Measurements from ENCODE around the gene ZSWIM8.
A peak's percentile ranks its signal among the peaks of the same experiment; 100 is the strongest.

The ZSWIM8 gene

DNA sequence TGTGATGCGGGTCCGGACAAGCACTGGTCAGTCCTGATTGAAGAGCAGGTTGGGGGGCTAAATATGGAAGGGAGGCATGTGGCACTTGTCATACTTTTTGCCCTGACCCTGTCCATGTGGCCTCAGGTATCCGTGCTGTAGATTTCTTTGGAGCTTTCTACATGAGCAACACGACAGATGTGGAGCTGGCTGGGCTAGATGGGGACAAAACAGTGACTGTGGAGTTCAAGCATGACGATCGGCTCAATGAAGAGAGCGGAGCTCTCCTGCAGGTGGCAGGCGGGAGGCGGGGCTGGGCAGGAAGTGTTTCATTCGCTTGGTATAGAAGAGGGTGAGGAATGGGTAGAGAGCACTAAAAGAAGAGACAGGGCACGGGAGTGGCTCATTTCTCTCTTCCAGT lies 16.5 kb upstream of the ZSWIM8 start:
- TF ChIP-seq GATA3 (IDR thresholded peaks at IDR 0.05; ENCODE audit: low read depth, low read length), result no peak

DNA sequence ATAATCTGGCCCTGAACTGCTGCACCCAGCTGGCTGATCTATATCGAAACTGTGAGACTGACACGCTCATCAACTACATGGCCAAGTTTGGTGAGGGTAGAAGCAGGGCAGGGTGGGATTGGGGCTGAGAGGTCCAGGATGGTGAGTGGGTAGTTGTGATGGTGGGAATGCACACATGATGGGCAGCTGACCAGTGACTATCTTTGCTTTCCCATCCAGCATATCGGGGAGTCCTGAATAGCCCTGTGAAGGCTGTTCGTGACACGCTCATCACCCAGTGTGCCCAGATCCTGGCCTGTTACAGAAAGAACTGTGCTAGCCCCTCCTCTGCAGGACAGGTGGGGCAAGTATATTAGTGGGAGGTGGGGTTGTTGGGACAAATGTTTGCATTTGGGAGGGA lies 16.0 kb upstream of the ZSWIM8 start:
- TF ChIP-seq GATA3 (IDR thresholded peaks at IDR 0.05; ENCODE audit: low read depth, low read length) (no peak), GATA2 (IDR thresholded peaks at IDR 0.05; ENCODE audit: low read depth, low read length) (no peak)

DNA sequence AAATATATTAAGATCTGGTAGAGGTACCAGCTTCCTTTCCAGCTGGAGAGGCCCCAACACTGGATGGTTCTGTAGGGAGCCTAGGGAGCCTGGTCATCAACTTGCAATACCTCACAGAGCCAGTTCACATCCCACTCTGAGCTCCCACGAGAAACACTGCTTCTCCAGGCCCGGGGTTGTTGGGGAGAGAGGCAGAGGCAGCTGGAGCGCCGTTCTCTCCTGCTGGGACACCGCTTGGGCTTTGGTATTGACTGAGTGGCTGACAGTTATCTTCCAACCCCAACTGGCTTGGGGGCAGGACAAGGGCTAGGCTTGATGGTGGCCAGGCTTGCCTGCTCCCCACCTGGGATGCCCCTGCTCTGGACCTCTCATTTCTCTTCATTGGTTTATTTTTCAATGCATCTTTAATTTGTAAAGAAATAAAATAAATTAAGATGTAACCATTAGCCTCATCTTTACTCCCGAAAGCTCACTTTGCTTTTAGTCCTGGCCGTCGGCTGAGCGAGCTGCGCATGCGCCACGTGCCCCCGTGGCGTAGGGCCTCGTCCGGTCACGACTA lies 13.6 kb upstream of the ZSWIM8 start:
- TF ChIP-seq GATA3 (IDR thresholded peaks at IDR 0.05; ENCODE audit: low read depth, low read length) (no peak), GATA2 (IDR thresholded peaks at IDR 0.05; ENCODE audit: low read depth, low read length) (no peak)

DNA sequence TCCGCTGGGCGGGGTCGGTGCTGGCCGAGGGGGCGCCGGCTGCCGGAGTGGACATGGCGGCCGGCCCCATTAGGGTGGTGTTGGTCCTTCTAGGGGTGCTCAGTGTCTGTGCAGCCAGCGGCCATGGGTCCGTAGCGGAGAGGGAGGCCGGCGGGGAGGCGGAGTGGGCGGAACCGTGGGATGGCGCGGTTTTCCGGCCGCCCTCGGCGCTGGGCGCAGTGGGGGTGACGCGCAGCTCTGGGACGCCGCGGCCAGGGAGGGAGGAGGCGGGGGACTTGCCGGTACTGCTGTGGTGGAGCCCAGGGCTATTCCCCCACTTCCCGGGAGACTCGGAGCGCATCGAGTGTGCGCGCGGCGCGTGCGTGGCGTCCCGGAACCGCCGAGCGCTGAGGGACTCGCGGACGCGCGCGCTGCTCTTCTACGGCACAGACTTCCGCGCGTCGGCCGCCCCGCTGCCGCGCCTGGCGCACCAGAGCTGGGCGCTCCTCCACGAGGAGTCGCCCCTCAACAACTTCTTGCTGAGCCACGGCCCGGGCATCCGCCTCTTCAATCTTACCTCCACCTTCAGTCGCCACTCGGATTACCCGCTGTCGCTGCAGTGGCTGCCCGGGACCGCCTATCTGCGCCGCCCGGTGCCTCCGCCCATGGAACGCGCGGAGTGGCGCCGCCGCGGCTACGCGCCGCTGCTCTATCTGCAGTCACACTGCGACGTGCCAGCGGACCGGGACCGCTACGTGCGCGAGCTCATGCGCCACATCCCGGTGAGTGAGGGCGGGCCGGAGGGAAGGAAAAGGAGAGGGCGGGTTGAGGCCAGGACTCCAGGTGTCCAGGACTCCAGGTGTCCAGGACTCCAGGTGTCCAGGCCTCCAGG lies 12.9 kb upstream of the ZSWIM8 start:
- no peak for TF ChIP-seq GATA3 (IDR thresholded peaks at IDR 0.05; ENCODE audit: low read depth, low read length)
- peak; percentile 9; the same call in 1 of the 2 replicates for TF ChIP-seq GATA2 (IDR thresholded peaks at IDR 0.05; ENCODE audit: low read depth, low read length)

DNA sequence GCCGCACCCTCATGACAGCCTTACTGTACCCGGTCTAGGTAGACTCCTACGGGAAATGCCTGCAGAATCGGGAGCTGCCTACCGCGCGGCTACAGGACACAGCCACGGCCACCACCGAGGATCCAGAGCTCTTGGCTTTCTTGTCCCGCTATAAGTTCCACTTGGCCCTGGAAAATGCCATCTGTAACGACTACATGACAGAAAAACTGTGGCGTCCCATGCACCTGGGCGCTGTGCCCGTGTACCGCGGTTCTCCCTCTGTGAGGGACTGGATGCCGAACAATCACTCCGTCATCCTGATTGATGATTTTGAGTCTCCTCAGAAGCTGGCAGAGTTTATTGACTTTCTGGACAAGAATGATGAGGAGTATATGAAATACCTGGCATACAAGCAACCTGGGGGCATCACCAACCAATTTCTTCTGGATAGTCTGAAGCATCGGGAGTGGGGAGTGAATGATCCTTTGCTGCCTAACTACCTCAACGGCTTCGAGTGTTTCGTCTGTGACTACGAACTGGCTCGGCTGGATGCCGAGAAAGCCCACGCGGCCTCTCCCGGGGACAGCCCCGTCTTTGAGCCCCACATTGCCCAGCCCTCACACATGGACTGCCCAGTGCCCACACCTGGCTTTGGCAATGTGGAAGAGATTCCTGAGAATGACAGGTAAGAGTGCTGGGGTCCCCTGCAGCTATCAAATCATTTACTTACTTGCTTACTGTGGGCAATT lies 12.1 kb upstream of the ZSWIM8 start:
- TF ChIP-seq GATA2 (IDR thresholded peaks at IDR 0.05; ENCODE audit: low read depth, low read length) (no peak), GATA3 (IDR thresholded peaks at IDR 0.05; ENCODE audit: low read depth, low read length) (no peak)

DNA sequence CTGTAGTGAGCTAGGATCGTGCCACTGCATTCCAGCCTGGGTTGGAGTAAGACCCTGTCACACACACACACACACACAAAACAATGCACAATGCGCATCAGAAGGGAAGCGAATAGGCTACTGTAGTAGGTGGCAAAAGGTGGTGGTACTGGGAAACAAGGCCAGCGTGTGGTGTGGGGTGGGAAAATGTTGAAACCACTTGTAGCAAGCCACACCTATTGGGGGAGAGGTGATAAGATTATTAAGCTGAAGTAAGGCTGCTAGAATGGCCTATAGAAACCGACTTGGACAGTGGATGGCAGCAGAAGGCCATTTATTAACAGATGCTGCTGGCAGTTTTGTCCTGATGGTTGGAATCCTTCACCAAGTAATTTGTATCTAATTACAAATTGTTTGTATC lies 10.8 kb upstream of the ZSWIM8 start:
- no peak for TF ChIP-seq GATA2 (IDR thresholded peaks at IDR 0.05; ENCODE audit: low read depth, low read length)
- no peak for TF ChIP-seq GATA3 (IDR thresholded peaks at IDR 0.05; ENCODE audit: low read depth, low read length)

DNA sequence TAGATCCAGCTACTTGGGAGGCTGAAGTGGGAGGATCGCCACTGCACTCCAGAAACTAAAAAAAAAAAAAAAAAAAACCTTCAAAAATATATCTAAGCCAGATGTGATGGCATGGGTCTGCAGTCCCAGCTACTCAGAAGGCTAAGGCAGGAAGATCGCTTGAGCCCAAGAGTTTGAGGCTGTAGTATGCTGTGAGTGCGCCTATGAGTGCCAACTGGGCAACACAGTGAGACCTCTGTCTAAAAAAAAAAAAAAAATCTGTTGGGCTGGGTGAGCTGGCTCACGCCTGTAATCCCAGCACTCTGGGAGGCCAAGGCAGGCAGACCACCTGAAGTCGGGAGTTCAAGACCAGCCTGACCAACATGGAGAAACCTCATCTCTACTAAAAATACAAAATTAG lies 6.4 kb upstream of the ZSWIM8 start:
- TF ChIP-seq GATA3 (IDR thresholded peaks at IDR 0.05; ENCODE audit: low read depth, low read length) (no peak), GATA2 (IDR thresholded peaks at IDR 0.05; ENCODE audit: low read depth, low read length) (no peak)

DNA sequence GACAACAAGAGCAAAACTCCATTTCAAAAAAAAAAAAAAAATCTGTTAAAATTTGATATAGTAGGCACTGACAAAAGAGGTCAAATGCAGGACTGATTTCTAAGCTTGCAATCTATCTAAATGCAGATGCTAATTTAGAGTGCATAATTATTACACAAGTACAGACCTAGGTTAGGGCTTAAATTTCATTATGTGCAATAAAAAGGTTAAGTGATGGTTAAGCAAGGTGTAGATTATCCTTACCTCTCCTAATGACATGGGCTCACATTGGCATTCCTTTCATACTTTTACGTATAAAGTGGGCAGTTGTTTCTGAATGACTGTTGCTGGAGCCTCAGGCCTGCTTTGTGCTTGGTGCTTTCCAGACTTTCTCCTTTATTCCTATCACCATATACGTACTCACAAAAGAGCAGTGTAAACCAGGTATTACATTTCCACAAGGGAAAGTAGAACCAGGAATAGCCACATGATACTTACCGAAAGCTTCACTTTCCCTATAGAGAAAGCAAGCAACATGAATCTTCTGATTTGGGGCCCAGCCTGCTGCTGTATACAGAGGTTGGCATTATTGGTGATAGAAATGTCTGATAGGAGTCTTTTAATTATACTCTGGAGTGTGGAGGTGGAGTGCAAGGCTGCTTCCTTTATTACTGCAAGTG lies 5.7 kb upstream of the ZSWIM8 start:
- TF ChIP-seq GATA2 (IDR thresholded peaks at IDR 0.05; ENCODE audit: low read depth, low read length) (no peak), GATA3 (IDR thresholded peaks at IDR 0.05; ENCODE audit: low read depth, low read length) (no peak)

DNA sequence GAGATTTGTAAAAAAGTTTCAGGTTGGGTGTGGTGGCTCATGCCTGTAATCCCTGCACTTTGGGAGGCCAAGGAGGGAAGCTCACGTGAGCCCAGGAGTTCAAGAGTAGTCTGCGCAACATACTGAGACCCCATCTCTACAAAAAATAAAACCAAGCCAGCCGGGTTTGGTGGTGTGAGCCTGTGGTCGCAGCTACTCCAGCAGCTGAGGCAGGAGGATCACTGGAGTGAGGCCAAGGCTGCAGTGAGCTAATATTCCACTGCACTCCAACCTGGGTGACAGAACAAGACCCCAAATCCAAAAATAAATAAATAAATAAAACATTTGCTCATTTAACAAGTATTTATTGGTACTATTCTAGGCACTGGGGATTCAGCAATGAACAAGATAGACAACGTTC lies 5.1 kb upstream of the ZSWIM8 start:
- TF ChIP-seq GATA2 (IDR thresholded peaks at IDR 0.05; ENCODE audit: low read depth, low read length), result no peak
- TF ChIP-seq GATA3 (IDR thresholded peaks at IDR 0.05; ENCODE audit: low read depth, low read length), result no peak

DNA sequence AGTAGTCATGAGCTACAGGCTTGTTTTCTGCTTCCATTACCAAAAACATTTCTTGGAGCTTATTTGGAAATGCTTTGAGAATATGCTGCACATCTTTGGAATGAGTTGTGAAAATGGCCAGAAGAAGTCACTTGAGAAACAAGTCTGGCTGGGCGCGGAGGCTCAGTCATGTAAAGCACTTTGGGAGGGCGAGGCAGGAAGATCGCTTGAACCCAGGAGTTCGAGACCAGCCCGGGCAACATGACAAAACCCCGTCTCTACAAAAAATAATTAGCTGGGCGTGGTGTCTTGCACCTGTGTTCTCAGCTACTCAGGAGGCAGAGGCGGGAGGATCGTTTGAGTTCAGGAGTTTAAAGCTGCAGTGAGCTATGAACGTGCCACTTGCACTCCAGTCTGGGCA lies 4.4 kb upstream of the ZSWIM8 start:
- TF ChIP-seq GATA3 (IDR thresholded peaks at IDR 0.05; ENCODE audit: low read depth, low read length), result no peak
- TF ChIP-seq GATA2 (IDR thresholded peaks at IDR 0.05; ENCODE audit: low read depth, low read length), result no peak

DNA sequence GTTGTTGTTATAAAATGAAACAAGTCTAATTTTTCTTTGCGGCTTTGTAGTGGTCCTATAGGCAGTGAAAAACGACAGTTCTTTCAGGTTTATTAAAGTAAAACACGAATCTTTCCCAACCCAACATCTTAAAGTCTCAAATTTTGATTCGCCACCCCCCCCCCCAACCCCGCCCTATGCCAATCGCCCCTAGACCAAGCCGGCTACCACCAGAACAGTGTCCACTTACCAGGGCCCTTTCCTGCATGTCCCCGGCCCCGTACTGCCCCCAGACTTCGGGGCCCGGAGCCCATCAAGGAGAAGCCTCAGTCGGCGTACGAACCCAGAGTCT lies 3.9 kb upstream of the ZSWIM8 start:
- TF ChIP-seq GATA3 (IDR thresholded peaks at IDR 0.05; ENCODE audit: low read depth, low read length) (no peak), GATA2 (IDR thresholded peaks at IDR 0.05; ENCODE audit: low read depth, low read length) (no peak)

DNA sequence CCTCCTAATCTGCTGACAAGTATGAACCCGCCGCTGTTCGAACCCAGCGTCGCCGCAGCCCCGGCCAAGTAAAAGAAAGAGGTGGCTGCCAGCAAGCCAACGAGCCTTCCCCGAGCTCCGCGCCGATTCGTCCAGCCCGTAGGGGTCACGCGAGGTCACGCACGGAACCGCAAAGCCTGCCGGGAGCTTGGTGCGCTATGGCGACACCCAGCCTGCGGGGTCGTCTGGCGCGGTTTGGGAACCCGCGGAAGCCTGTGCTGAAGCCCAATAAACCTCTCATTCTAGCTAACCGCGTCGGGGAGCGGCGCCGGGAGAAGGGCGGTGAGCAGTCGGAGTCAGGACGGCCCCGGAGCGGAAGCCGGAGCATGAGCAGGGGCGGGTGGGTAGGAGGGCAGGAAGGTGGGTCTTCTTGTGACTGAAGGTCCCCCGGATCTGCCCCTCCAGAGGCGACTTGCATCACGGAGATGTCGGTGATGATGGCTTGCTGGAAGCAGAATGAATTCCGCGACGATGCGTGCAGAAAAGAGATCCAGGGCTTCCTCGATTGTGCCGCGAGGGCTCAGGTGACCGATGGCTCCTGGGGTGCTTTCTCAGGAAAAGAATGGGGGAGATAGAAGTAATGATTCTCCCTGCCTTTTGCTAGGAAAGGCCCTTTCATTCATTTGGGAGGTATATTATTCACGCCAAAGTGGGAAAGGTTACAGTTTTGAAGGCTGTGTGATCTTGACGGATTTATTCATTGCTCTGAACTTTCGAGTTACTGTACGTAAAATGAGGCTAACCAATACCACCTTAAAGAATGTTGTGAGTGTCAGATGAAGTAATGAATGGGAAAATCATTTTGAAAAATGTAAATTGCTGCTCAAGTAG lies 3.3 kb upstream of the ZSWIM8 start, which contains the start of gene CHCHD1:
Gene CHCHD1 (plus strand): TSS at position 170 of the 870 bp plus-strand sequence. CDS start 28 bp downstream, at position 198.
- TF ChIP-seq GATA3 (IDR thresholded peaks at IDR 0.05; ENCODE audit: low read depth, low read length) (no peak), GATA2 (IDR thresholded peaks at IDR 0.05; ENCODE audit: low read depth, low read length) (no peak)

DNA sequence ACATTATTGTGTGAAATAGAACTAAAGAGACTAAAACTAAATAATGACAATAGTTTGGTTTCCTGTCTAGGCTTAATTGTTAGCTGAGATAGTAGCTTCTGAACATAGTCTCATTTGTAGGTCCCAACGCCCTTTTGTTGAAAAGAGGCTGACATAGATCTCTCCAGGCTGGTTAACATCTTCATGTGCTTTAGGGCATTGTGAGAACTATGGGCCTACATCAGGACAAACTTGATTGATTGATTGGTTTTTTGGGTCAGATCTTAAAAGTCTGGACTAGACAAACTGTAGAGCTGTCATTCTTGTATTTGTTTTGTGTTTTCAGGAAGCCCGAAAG lies 2.7 kb upstream of the ZSWIM8 start:
- TF ChIP-seq GATA2 (IDR thresholded peaks at IDR 0.05; ENCODE audit: low read depth, low read length) (no peak), GATA3 (IDR thresholded peaks at IDR 0.05; ENCODE audit: low read depth, low read length) (no peak)
